Urothelium cell line (cell line): ENCODE data around the gene TENM4.

Source experiments
- DNase-seq: peaks from one replicate; pipeline ENCODE4 v3.0.0; 2011; ENCODE audit warnings: low spot score, mixed read lengths
- FAIRE-seq: peaks from 2 replicates; lab custom pipeline; 2011; peaks lifted over from hg19 to GRCh38; lab: Jason Lieb, UNC

TENM4 gene

DNA sequence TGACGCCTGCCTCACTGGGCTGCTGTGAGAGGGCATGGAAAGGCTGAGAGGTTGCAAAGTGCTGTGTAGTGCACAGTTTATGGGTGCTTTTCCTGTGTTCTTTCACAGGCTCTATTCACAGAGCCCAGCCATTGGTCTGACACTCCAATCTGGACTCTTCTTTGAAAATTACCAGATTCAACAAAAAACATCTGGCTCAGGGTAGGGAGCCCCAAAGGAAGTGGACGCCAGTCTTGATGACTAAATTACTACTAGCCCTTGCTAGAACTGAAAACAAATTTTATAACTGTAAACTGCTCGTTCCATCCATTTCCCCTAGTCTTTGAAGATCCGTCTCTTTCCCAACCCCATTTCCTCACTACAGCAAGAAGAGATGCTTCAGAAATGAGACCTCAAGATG is 178.6 kb downstream of the TENM4 start:
- FAIRE-seq (no peak), DNase-seq (no peak)

- FAIRE-seq (no peak), DNase-seq (no peak)
These were observed 179.1 kb downstream of the TENM4 start for GRCh38 chr11:79261684-79262083.

GRCh38 chr11:79259800-79260199 is 181.0 kb downstream of the TENM4 start:
- FAIRE-seq (no peak), DNase-seq (no peak)

- DNase-seq (no peak), FAIRE-seq (no peak)
These were observed 182.3 kb downstream of the TENM4 start for GRCh38 chr11:79258576-79258975.

DNA sequence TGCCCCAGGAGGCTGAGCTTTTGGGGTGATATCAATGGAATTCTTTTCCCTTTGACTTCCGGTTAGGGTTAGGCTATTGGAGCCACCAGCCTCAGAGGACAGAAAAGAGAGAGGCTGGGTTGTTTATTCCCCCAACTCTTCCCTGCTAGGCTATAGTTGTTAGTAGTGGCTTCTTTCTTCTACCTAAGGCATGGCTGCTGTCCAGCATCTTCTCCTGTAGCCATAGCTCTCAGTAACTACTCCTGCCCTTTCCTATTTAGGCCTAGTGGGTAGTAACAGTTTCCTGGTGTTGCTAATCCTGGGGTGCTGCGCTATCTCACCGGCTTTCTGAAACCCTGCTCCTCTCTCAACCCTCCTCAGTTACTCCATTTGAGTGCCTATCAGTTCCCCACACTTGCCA is 184.9 kb downstream of the TENM4 start:
- DNase-seq (no peak), FAIRE-seq (no peak)

- no peak for DNase-seq
- no peak for FAIRE-seq
These were observed 187.6 kb downstream of the TENM4 start for GRCh38 chr11:79253280-79253679.

- no peak for FAIRE-seq
- DNase-seq = no peak
These were observed 191.4 kb downstream of the TENM4 start for GRCh38 chr11:79249295-79249993.

GRCh38 chr11:79244798-79245197 is 196.0 kb downstream of the TENM4 start:
- FAIRE-seq (no peak), DNase-seq (no peak)

DNA sequence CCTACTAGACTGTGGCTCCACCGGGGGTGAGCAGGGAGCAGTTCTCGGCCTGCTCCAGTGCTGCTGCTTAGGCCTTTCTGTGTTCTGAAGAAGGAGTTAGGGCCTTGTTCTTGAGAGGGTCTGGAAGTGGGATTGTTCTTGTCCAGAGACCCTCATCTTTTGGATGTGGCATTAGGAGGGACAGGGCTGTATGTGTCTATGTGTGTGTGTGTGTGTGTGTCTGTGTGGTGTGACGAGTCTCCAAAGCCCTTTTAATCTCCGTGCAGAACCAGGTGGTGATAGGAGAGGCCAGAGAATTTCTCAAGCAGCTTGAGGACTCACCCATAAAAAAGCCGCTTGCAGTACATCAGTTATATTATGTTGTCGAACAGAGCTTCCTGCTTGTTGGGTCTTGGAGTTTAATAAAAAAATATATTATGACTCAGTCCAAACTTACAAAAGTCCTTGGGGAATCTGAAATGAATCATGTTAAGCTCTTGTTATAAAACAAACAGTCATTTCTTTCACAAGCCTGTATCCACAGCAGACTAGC is 196.5 kb downstream of the TENM4 start:
- DNase-seq (peak; percentile 70), FAIRE-seq (peak; percentile 5)

DNA sequence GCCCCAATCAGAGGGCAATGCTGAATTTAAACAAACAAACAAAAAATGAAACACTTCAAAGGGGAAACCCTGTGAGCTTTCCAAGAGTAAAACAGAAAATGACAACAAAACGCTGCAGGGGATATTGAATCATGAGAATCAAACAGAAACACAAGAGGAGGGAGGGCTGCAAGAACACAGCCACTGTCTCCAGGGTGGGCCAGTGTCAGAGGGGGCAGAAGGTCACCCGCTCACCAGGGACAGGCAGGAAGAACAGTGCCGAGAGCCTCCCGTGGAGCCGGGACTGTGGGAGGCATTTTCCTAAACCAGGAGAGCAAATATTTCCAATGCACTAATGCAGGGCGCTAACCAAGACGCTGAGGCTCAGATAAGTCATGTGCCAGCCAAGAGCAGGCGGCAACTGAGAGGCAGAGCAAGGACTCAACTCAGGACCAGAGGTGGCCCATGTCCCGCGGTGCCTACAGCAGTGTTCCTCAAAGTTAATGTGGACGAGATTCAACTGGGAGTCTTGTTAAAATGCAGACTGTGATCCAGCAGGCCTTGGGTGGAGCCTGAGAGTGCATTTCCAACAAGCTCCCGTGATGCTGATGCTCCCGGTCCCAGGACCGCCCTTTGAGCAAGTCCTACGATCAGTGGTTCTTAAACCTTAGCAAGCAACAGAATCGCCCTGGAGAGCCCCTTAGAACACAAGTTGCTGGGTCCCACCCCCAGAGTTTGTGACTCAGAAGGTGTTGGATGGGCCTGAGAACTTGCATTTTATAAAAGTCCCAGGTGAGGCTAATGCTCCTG is 197.2 kb downstream of the TENM4 start:
- DNase-seq = no peak
- no peak for FAIRE-seq

GRCh38 chr11:79242616-79243015 is 198.2 kb downstream of the TENM4 start:
- FAIRE-seq = no peak
- no peak for DNase-seq

DNA sequence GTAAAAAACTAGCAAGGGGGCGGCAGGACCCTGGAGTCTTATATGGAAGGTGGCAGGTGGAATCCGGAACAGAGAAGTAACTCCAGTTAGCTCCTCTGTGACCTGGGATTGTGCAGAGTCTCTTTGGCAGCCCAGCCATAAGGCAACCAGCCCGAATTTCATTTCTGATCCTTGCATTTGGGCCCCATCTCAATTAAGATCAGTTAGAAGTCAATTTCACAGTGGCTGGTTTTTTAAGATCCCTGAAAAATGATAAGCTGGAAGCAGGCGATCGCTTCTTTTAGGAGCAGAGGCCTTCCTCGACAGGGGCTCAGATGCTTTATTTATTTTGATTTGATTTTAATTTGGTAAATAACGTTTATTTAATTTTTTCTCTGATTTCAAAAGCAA is 199.0 kb downstream of the TENM4 start:
- no peak for DNase-seq
- FAIRE-seq = no peak

- peak; percentile 94 for FAIRE-seq
- DNase-seq = no peak
These were observed 199.5 kb downstream of the TENM4 start for GRCh38 chr11:79241205-79241851.

- FAIRE-seq (no peak), DNase-seq (peak; percentile 38)
These were observed 203.1 kb downstream of the TENM4 start for GRCh38 chr11:79237703-79238102.

- DNase-seq (peak; percentile 25), FAIRE-seq (no peak)
These were observed 203.7 kb downstream of the TENM4 start for GRCh38 chr11:79237091-79237490.

DNA sequence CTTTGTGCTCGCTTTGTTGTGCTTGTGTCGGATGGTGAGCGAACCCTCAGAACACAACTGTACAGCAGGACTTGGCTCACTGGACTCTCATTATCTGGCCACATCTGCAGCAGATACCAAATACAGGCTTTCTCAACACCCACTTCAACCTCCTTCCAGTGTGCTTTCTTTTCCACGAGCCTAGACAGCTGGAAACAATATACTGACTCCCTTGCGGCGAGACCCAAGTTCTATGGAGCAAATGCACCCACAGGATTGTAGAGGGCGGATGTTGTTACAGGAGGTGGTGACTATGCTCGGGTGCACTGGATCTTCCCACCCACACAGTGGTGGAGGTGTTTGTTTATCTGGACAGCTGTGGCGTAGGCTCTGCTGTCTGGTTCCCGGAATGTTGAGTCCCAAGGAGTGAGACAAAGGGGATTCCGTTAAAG is 204.3 kb downstream of the TENM4 start:
- DNase-seq = peak; percentile 85
- FAIRE-seq = peak; percentile 82

GRCh38 chr11:79235696-79236095 is 205.1 kb downstream of the TENM4 start:
- FAIRE-seq (no peak), DNase-seq (no peak)

GRCh38 chr11:79232346-79232745 is 208.5 kb downstream of the TENM4 start:
- FAIRE-seq (no peak), DNase-seq (no peak)

GRCh38 chr11:79229047-79229446 is 211.8 kb downstream of the TENM4 start:
- no peak for FAIRE-seq
- no peak for DNase-seq

DNA sequence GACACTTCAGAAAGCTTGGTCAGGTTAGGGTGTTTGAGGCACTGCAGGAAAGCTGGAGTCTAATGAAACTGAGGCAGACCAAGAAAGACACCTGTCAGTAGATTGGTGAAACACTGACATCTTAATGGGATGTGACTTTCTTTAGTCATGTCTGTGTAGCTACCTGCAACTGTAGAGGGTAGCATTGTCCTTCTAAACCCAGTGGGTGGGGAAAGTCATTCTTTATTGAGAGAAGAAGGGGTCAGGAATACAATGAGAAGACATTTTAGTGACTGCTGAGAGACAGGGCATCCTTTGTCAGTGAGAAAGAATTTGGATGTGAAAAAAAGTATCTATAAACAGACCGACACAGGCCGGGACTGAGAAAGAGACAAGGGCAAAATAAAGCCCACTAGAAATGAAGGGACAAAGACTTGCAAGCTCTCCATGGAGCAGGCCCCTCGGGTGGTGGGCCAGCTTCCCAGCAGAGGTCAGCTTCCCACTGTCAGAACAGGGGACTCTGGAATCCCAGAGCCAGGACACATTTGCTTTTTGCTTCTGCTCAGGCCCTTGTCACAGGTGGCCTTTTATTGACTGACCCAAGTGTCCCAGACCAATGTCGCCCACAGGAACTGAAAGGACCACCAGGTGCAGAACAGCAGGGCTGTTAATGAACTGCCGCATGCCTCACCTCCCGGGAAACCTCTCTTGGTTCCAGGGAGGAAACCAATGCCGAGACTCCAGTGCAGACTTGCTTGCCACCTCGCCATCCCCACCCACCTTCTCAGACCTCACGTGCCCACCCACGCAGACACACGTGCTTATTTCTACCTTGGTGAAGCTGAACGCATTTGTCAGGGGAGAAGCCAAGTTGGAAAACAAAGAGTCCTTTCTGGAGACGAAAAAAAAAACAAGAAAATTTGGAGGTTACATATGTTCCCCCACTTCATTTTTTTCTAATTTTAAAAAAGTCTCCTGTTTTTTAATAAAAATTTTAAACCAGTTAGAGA is 212.8 kb downstream of the TENM4 start:
- FAIRE-seq (no peak), DNase-seq (no peak)
